ENCODE data around the gene GON4L. TPM values are rescaled to one million over a fixed set of nuclear protein-coding genes. Genes with fewer than 3 reads are reported as not detected.
A peak's percentile ranks its signal among the peaks of the same experiment; 100 is the strongest.
"Not testable (repeated sequence)": the region's sequence is repeated elsewhere in the genome, so short reads cannot be mapped to it uniquely, and the experiment has no call there.

GON4L gene
- total RNA-seq, 4 donors from 2014 or later = 24.9 to 43.9 (median 33.6) TPM

DNA sequence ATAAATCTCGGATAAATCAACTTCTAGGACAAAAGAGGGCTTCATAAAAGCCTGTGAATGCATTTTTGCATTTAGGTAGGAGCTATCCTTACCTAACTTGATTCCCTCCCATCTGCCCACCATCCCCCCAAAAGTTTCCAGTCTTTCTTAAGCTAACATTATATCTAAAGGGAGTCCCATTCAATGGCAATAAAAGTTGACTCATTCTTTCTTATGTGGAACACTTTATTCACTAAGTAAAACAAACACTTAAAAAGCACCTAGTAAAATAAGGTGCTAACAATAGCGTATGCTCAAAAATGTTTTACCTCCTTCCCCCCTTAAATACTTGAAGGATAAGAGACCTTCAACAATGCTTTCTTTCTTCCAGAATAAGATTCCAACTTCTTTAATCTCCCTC, 83.8 kb downstream of the GON4L start:
- no peak overlapping the region for H3K4me3 ChIP-seq (ENCODE audit: low read depth, poor library complexity, severe bottlenecking)
- TF ChIP-seq, protein P1, sequence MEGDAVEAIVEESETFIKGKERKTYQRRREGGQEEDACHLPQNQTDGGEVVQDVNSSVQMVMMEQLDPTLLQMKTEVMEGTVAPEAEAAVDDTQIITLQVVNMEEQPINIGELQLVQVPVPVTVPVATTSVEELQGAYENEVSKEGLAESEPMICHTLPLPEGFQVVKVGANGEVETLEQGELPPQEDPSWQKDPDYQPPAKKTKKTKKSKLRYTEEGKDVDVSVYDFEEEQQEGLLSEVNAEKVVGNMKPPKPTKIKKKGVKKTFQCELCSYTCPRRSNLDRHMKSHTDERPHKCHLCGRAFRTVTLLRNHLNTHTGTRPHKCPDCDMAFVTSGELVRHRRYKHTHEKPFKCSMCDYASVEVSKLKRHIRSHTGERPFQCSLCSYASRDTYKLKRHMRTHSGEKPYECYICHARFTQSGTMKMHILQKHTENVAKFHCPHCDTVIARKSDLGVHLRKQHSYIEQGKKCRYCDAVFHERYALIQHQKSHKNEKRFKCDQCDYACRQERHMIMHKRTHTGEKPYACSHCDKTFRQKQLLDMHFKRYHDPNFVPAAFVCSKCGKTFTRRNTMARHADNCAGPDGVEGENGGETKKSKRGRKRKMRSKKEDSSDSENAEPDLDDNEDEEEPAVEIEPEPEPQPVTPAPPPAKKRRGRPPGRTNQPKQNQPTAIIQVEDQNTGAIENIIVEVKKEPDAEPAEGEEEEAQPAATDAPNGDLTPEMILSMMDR (IDR thresholded peaks at IDR 0.05) = no peak
- TF ChIP-seq POLR2A (IDR thresholded peaks at IDR 0.05) = no peak
- DNase-seq (ENCODE audit: low spot score in 2 of 2) = no peak
- intact Hi-C loops (cut with DNase I; ENCODE audit: low total_unique reads) = no loop called here
- WGBS, 2 donors = 71 to 85% methylated on average over 2 of the region's 2 CpGs

DNA sequence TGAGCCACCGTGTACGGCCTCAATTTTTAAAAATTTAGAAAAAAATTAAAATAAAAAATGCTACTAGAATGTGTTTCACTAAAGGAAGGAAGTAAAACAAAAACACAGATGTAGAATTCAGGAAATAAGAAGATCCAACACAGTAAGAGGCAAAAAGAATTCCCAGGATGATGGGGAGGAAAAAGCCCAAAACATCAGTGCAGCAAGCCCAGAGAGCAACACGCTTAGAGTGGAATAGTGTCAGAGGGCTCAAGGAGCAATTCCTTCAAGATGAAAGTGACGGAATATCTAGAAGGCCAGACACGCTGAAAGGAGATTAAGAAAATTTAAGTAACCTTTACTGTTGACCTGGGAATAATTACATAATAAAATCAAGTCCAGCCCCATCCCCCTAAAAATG, 87.8 kb downstream of the GON4L start:
- DNase-seq (ENCODE audit: low spot score in 2 of 2) = no peak

DNA sequence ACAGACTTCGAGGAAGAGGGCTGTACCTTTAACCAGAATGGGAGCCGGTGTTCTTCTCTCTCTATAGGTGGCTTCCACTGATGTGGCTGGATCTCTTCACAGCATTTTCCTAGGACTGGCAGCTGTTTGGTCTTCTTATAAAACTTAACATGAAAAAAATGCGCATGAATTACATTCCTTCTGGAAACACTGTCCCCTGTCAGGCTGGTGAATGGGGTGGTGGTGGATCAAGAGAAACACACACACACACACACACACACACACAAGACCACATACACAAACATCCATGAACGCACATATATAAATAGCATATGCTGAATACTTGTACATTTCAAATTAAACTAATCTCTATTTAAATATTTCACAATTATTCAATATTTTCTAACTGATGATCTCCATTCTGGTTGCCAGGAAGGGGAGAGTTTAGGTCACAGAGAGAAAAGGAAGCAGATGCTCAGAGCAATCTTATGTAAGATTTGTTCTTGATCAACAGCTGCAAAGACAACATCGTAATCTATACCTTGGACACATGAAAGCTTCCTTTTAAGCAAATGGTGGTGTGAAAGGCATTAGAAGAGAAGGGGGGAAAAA, 89.5 kb downstream of the GON4L start:
- H3K4me3 ChIP-seq (ENCODE audit: low read depth, poor library complexity, severe bottlenecking); intact Hi-C loops (cut with DNase I; ENCODE audit: low total_unique reads); DNase-seq (ENCODE audit: low spot score in 2 of 2): not testable (repeated sequence)
- WGBS, 2 donors = 78 to 94% methylated on average over 4 of the region's 5 CpGs

More for the DNA sequence above, 87.8 kb downstream of the GON4L start:
- no peak overlapping the region for H3K4me3 ChIP-seq (ENCODE audit: low read depth, poor library complexity, severe bottlenecking)
- intact Hi-C loops (cut with DNase I; ENCODE audit: low total_unique reads) = no loop called here
- TF ChIP-seq, protein P1 (IDR thresholded peaks at IDR 0.05) = no peak
- WGBS, 2 donors = 89 to 93% methylated on average over 5 of the region's 5 CpGs

DNA sequence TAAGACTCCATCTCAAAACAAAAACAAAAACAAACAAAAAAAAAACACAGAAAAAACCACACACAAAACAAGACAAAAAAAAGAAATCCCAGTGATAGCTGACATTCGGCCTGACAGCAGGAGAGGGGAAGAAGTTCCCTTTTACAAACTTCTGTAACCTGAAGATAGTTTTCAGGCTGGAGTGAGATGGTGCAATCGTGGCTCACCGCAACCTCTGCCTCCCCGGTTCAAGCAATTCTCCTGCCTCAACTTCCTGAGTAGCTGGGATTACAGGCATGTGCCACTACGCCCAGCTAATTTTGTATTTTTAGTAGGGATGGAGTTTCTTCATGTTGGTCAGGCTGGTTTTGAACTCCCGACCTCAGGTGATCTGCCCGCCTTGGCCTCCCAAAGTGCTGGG, 93.0 kb downstream of the GON4L start:
- WGBS, 2 donors = 86 to 89% methylated on average over 7 of the region's 7 CpGs
- H3K4me3 ChIP-seq (ENCODE audit: low read depth, poor library complexity, severe bottlenecking); intact Hi-C loops (cut with DNase I; ENCODE audit: low total_unique reads): not testable (repeated sequence)
- peak in 1 of 2 donors; percentile 34 for DNase-seq (ENCODE audit: low spot score in 2 of 2)

DNA sequence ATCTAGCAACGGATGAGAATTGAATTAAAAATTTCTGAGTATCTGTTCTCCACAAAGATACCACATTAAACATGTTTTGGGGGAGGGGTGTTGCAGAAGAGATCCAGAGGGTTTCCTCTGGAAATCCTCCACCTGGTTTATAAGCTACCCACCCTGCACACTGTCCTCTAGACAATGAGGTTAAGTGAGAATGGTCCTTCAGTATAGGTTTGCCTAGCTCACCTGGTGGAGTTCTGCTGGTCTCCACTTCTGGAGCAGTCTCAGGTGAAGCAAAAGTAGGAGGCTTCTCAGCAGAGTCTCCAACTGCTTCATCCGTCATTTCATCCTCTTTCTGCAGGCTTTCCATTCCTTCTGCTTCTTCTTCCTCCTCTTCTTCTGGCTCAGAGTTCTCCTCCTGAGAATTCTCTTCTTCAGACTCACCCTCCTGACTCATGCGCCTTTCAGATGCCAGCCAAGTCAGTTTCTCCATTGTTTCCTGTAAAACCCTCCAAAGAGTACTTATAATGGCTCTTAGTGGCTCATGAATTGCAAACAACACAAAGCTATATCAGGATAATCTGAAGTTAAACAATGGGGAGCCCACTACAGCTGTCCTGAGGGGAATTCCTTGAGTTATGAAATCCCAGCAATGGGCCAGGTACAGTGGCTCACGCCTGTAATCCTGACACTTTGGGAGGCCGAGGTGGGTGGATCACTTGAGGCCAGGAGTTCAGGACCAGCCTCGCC, 93.8 kb downstream of the GON4L start:
- H3K4me3 ChIP-seq (ENCODE audit: low read depth, poor library complexity, severe bottlenecking); intact Hi-C loops (cut with DNase I; ENCODE audit: low total_unique reads): not testable (repeated sequence)
- DNase-seq (ENCODE audit: low spot score in 2 of 2) = peak; percentile 62 to 86
- 77 to 80% methylated on average over 6 of the region's 6 CpGs for WGBS, 2 donors

DNA sequence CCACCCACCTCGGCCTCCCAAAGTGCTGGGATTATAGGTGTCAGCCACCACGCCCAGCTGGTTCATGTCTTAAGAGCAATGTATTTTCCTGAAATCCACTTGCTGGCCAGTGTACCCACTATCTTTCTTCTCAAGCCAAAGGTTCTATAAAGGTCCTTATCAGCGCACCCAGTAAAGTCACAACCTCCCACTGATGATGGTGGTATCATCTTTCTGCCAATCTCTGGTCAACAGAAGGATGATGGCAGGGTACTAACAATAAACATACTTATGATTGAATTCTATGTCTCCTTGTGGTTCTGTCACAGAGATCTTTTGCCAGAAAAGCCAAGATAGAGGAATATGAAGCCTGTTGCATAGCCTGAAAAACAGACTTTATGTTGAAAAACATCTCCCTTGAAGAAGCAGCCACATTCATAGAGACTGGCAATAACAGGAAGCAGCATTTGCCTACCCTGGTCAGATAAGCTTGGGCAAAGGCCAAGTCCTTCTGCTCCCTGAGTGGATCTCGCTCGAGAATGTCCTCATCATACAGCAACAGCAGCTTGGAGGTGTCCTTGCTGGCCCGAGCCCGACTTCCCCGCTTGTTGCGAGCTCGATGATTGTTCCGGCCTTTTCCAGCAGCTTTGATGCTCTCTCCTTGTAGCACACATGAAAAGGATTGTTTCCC, 95.1 kb downstream of the GON4L start:
- TF ChIP-seq, protein P1 (IDR thresholded peaks at IDR 0.05) = no peak
- H3K4me3 ChIP-seq (ENCODE audit: low read depth, poor library complexity, severe bottlenecking) = no peak overlapping the region
- intact Hi-C loops (cut with DNase I; ENCODE audit: low total_unique reads) = no loop called here
- 93 to 96% methylated on average over 11 of the region's 11 CpGs for WGBS, 2 donors
- peak in 1 of 2 donors; percentile 63 for DNase-seq (ENCODE audit: low spot score in 2 of 2)

DNA sequence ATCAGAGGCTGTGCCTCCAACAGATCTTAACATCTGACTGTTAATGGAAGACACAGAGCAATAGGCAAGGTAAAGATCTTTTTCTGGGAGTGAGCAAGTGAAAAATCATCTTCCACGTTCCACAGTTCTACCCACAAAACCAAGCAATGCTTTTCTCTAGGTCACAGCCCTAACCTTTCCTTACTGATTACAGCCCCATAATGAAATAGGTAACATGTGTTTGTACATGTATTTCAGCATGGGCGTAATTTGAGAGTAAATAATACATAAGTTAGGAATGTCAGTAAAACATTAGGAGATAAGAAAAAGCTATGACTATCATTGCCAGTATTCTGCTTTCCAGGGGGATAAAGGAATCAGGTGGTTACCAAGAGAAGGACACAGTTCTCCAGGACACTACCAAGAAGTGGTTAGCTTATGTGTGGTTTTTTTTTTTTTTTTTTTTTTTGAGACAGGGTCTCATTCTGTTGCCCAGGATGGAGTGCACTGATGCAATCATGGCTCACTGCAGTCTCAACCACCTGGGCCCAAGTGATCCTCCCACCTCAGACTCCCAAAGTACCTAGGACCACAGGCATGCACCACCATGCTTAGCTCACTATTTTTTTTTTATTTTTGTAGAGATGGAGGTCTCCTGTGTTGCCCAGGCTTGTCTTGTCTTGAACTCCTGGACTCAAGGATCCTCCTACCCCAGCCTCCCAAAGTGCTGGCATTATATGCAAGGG, 96.1 kb downstream of the GON4L start:
- no peak for DNase-seq (ENCODE audit: low spot score in 2 of 2)
- 93 to 95% methylated on average over 2 of the region's 2 CpGs for WGBS, 2 donors
- intact Hi-C loops (cut with DNase I; ENCODE audit: low total_unique reads) = no loop called here
- TF ChIP-seq, protein P1 (IDR thresholded peaks at IDR 0.05) = no peak
- no peak for TF ChIP-seq POLR2A (IDR thresholded peaks at IDR 0.05)
- H3K4me3 ChIP-seq (ENCODE audit: low read depth, poor library complexity, severe bottlenecking) = no peak overlapping the region
